Epidermal melanocyte (primary cell): ENCODE measurements around the gene TRAPPC12.
"Not testable (repeated sequence)": the region's sequence is repeated elsewhere in the genome, so short reads cannot be mapped to it uniquely, and the experiment has no call there.

Source experiments
- DNase-seq: peaks from one replicate; pipeline ENCODE4 v3.0.0; 2011; ENCODE audit warnings: low spot score; ENCODE audit not compliant: insufficient read length

Gene TRAPPC12

DNA sequence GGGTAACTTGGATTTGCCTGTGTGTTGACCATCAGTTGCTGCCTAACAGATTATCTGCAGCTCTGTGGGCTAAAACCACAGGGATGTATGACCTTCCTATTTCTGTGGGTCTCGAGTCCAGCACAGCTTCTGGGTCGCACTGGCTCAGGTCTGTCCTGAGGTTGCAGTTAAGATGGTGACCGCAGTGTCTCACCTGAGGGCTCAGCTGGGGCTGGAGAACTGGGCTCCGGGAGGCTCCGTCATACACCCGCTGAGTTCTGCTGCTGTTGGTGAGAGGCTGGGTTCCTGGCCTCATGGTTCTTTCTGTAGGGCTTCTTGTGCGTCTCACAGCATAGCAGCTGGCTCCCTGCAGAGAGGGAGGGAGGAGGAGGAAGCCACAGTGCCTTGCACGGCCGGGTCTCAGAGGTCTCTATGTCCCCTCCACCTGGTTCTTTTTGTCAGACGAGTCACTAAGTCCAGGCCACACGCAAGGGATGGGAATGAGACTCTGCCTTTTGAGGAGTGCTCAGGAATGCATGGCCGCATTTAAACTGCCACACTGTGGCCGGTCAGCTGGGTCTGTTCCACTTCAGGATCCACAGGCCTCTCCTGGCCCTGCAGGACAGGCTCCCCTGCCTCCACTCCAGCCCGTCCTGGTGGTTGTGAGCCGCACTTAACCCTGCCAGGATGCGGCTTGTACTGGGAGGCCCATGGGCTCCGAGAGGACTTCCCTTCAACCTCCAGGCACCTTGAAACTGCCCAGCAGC, 72.6 kb downstream of the TRAPPC12 start:
- DNase-seq: no peak

GRCh38 chr2:3453190-3453999, 73.9 kb downstream of the TRAPPC12 start:
- no peak for DNase-seq

GRCh38 chr2:3454005-3454404, 74.5 kb downstream of the TRAPPC12 start:
- not testable (repeated sequence) for DNase-seq

DNA sequence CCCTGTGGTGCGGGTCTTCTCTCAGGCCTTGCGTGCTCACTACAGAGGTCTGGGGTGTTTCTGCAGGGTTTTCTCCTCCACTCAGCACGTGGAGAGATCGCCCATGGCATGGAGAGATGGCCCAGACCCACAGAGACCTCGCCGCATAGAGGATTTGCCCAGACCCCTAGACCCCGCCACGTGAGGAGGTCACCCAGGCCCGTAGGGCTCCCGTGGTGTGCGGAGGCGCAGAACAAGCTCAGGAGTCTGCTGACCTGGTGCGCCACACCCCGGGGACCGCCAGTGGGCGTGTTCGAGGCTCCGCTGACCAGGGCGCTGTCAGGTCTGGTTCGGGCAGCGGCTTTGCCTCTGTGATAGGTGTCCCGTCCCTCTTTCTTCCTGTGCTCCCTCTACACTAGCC, 75.3 kb downstream of the TRAPPC12 start:
- no peak for DNase-seq

GRCh38 chr2:3456125-3456524, 76.6 kb downstream of the TRAPPC12 start:
- DNase-seq: no peak

- DNase-seq: no peak
Measured at GRCh38 chr2:3457524-3458395, 78.3 kb downstream of the TRAPPC12 start.

DNA sequence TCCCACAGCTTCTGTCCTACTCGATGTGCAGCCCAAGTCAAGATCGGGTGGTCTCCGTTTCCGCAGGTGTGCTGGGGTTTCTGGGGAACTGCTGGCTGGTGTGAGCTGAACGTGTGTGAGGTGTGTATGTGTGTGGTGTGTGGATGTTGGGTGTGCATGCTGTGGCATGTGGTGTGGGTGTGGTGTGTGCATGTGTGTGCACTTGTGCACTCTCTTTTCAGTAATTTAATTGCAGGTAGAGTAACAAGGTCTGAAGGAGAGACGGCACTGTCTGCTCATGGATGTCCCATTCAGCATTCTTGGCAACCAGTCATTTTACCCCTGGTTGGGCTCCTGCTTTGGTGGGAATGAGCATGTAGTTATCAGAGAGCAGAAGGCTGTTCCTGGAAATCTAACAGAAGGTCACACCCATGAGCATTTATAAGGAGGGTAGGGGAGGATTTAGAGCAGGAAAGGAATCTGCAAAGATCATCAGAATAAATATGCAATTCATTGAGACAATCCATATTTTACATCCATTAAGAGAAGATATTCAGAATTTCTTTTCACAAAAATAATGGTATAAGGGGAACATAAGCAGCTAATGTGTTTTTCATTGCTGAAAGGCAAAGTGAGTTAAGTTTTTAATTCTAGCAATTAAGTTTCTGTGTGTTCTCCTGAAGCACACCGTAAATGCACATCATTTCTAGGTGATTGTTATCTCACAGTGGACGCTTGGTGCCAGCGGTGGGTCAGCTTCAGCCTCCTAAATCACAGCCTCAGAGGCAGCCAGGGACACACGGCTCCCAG, 79.1 kb downstream of the TRAPPC12 start:
- no peak for DNase-seq

GRCh38 chr2:3459185-3460015, 79.9 kb downstream of the TRAPPC12 start:
- DNase-seq: no peak

DNA sequence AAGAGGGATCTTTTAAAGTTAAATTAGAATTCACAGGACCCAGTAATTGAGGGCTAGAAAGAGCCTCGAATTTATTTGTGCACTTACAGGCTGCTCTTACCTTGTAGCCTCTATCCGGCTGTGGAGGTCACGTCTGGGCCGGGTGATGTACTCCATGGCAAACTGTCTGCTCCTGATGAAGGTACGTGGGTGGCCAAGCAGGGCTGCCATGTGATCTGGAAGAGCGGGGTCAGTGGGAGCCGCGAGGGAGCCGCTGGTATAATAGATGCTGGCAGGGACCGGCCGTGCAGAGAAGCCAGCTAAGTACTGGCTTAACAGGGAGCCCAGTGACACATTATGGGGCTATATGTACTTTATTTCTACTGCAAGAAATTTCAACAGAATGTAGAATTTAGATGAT, 80.7 kb downstream of the TRAPPC12 start:
- no peak for DNase-seq

DNA sequence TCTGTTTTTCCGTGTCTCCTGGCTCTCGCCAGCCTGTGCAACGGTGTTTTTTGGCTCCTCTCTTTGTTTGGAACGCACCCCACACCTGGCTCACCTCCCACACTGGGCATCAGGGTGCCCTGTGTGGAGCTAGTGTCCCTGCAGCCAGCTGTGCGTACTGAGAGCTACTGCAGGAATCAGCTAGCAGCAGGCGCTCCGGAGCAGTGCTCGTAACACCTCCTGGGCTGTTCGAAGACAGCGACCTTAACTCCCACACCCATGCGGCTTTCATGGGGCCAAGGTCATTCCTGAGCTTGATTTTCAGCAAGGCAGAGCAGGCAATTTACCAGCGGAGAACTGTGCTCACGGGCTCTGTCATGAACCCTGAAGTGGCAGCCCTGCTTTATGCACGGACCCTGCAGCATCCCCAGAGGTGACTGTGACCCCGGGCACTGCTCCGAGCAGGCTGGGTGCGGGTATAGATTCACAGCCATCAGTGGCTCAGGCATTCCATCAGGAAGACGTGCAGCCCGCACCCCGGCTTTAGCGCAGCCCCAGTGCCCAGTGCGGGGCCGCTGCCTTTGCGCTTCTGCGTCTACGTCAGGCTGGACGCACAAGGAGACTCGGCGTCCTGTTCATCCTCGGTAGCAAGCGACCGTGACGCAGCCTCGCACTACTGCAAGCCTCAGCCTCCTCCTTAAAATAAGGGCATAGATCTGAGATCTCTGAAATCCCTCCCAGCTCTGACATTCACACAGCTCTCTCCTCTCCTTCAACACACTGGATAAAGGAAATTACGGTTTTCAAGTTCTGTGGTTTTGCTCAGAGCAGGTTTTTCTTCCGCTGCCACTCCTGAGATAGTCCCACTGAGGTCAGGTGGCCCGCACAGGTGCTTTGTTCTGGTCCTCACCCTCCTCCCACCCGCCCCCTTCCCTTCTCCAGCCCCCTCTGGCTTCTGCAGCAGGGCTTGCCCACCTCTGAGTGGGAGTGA, 81.6 kb downstream of the TRAPPC12 start:
- no peak for DNase-seq

- DNase-seq: peak; percentile 72
Measured at GRCh38 chr2:3461801-3462492, 82.5 kb downstream of the TRAPPC12 start.

DNA sequence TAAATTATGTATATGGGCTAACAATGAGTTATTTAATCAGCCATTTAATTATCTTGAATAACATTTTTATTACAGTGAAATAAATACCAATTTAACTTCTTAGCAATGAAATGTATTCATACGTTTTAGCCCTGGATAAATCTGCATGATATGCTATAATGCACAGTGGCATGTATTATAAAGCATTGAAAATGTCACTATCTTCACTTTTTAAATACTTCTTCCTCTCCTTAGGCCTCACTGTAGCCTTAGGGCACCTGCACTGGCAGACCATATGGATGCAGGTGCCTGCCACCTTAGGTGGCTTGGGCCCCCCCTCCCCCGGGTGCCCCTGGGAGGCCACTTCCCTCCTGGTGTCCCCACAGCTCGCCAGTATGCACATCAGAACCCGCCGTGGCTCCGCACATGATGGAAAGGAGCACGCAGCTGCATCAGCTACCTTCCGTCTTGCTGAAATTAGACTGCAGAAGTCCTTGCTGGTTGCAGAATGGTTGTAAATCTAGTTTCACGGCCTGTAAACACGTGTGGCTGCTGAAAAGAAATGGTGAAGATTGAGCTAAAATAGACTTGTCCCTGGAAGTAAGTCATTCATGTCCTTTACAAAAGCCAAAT, 83.1 kb downstream of the TRAPPC12 start:
- no peak for DNase-seq

DNA sequence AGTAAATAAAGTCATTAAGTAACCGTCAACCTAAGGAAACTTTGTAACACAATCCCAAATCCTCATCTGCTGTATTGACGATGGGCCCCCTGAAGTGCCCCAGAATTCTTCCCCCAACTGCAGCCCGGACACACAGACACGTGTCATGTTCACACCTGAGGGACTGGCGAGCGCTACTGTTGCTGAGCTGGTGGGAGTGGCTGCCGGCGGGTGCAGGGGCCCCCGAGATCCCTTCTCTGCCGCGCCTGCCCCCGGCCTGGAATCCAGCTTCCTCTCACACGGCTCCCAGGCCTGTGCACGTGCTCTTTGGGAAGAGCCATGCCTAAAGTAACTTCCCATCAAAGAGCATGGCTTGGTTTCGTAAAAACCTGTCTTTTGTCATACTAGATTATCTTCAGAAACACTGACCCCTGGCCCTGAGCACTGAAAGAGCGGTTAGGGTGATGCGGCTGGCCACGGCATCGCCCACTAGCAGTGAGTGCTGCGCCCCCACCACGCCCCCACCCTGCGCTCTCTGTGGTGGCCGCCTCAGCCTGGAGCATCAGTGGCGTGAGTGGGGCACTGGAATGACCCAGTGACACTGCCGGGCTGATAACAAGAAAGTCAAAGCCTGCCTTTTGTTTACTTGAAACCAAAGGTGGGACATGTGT, 83.8 kb downstream of the TRAPPC12 start:
- DNase-seq: no peak

- no peak for DNase-seq
Measured at GRCh38 chr2:3463944-3464343, 84.5 kb downstream of the TRAPPC12 start.

DNA sequence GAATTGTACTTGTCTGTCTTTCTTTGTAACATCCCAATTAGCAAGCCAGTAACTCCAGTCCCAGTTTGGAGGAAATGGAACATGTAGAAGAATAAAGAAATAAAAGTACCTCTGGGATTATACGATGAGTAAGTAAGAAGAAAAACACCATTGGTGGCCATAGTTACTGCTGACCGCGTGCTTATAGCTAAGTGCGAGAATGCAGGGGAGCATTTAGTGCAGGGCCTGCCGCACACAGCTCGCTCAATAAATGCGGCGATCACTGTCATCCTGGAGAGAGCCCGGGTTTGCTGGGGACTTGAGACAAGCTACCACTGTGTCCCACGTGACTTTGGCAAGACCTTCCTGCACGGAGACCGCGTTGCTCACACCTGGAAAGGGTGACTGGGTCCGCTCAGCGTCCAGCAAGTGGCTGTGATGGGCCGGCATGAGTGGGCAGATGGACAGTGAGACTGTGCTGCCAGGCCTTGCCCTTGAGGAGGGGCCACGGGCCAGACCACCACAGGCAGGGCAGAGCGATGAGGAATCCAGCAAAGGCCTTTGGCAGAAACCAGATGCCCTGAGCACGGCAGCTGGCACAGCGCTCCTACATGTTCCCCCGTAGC, 85.0 kb downstream of the TRAPPC12 start:
- DNase-seq: no peak

- DNase-seq: no peak
Measured at GRCh38 chr2:3465328-3465727, 85.8 kb downstream of the TRAPPC12 start.
